TTC549 (cell line): ENCODE data around the gene VEZT.
"Not testable (repeated sequence)": the region's sequence is repeated elsewhere in the genome, so short reads cannot be mapped to it uniquely, and the experiment has no call there.

Experiments
- FAIRE-seq: peaks from 2 replicates; lab custom pipeline; 2012; peaks lifted over from hg19 to GRCh38; lab: Jason Lieb, UNC

Gene VEZT

DNA sequence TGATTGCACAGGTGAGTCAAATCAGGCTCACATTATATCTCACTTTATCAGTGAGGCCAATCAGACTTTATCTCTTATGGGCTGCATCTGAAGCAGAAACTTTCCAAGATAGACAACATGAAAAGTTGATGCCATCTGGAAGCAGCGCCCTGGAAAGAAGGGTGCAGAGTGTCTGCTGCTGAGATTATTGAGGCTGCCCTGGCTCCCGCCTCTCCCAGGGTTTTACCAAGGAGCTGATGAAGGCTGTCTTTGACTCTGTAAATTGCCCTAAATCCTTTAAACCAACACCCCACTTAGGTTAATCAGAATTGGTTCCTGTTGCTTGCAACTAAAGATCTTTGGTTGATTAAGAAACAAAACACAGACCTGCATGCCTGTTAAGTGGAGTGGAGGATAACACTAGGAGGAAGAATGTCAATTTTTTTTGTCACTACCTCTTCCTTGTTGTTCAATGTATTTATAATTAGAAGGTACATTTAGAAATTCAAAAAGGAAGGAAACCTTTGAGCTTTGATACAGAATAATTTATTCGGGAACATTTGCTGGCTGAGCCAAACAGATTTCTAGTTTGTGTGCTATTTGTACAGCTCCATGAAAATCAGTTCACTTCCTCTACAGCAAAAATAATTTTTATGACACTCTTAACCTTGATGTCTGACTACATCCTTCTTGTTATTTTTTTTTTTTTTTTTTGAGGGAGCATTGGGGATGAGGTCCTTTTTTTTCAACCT, 104.1 kb downstream of the VEZT start:
- no peak for FAIRE-seq

DNA sequence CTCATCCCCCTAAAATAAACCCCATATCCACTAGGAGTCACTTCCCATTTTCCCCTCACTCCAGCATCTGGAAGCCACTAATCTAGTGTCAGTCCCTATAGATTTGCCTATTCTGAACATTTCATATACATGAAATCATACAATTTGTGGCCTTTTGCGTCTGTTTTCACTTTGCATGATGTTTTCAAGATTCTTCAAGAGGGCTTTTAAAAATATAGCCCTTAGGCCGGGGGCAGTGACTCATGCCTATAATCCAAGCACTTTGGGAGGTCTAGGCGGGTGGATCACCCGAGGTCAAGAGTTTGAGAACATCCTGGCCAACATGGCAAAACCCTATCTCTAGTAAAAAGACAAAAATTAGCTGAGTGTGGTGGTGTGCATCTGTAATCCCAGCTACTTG, 104.7 kb downstream of the VEZT start:
- FAIRE-seq: no peak

DNA sequence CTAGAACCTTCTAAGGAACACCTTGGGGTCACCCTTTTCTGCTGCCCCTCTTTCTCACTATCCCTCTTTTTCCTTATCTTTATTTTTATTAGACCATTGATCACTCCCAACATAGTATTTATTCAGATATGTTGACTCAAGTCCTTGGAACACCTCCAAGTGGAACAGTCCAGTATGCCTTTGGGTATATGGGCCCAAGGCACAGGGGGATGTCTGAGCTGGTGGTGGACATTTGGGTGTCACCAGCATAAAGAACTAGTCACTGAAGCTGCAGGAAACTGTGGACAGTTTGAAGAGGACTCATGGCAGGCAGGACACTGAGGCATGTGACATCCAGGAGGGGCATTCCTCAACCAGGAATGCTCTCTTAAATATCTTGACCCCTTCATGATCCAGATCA, 105.6 kb downstream of the VEZT start:
- FAIRE-seq: no peak

DNA sequence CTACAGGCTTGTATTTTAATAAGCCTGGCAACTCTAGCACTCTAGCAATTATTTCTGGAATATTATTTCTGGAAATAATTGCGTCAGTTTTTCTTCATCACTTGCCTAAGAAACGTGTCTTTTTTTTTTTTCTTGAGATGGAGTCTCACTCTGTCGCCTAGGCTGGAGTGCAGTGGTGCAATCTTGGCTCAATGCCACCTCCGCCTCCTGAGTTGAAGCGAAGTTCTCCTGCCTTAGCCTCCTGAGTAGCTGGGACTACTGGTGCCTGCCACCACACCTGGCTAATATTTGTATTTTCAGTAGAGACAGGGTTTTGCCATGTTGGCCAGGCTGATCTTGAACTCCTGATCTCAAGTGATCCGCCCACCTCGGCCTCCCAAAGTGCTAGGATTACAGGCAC, 106.6 kb downstream of the VEZT start:
- not testable (repeated sequence) for FAIRE-seq

DNA sequence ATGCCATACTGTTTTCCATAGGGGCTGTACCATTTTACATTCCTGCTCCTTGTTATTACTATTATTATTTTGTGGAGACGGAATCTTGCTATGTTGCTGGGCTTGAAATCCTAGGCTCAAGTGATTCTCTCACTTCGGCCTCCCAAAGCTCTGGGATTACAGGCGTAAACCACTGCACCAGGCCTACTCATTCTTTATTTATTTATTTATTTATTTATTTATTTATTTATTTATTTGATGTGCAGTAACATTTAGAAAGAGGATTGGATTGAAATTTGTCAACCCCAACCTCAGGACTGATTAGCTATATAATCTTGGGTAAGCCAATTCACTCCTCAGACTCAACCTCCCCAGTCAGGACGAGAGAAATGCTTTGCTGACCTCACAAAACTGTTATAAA, 107.9 kb downstream of the VEZT start:
- no peak for FAIRE-seq

DNA sequence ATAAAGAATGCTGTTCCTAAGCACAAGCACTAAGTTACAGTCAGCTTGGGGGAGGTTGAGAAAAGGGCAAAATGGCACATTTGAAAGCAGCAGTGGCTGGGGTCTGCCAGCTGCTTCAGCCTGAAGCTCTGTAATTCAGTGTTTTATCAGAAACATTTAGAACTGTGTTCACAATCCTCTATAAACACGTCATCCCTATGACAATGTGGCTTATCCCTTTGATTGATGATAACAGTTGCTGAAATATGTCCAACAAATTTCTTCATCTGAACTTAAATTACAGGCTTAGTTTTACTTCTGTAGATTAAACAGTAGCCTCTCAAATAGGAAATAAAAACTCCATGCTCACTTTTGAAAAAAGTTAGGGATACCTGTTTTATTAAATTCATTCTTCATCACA, 108.8 kb downstream of the VEZT start:
- FAIRE-seq: no peak

DNA sequence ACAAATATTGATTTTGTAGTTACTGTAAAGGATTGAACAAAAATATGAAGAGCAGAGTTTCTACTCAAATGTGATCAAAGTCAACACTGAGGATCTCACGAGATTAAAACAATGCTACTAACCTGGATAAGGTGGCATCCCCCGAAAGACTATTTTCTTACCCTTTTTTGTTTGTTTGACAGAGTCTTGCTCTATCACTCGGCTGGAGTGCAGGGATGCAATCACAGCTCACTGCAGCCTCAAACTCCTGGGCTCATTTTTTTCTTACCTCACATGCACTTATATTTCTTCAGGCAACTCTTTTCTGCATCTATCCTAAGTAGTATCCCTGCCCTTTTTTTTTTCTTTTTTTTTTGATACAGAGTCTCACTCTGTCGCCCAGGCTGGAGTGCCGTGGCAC, 109.2 kb downstream of the VEZT start:
- no peak for FAIRE-seq

DNA sequence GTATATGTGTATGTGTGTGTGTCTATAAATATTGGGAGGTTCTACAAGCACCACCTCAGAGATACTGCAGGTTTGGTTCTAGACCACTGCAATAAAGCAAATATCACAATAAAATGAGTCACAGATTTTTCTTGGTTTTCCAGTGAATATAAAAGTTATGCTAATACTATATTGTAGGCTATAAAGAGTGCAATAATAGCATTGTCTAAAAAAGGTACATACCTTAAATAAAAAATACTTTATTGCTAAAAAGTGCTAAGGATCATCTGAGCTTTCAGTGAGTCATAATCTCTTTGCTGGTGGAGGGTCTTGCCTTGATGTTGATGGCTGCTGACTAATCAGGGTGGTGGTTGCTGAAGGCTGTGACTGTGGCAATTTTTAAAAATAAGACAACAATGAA, 111.1 kb downstream of the VEZT start:
- no peak for FAIRE-seq

DNA sequence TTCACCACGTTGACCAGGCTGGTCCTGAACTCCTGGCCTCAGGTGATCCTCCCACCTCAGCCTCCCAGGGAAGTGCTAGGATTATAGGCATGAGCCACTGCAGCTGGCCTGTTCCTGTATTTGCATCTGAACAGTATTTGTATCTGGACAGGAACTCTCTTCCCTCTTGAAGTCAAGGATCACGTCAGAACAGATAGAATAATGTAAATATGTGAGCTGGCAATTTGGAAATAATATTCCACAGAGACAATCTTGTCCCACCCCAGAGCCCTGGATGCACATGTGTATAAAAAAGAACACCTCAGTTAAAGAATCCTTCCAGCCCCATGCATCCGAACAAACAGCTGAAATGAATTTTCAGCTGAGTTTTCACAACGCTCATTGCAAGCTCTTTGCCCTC, 118.3 kb downstream of the VEZT start:
- no peak for FAIRE-seq

DNA sequence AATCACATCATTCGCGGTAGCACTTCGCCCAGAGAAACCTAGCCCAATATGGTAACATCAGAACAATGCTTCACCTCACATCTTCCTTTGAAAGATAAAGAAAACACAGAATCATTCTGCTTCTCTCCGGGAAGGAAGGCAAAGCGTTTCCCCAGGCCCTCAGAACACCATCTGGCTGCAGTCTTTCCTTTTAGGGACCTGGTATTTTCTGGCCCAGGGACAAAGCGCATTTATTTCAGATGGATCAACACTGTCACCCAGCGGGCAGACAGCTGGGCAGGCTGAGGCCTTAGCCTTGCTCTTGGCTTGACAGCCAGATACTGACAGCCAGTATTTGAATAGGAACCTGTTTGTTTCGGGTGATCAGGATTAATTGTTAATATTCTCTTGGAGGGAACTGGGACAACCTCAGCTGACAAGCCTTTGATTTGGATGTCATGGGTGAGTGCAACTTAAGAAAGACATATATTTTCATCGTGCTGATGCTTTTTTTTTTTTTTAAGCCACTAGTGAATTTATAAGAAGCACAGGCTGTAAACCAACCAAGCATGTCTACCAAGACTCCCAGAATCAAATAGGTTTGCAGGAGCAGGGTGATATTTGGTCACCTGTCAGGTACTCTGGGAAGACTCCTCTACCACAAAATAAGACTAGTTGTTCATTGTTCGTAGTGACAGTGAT, 118.9 kb downstream of the VEZT start:
- FAIRE-seq: no peak

DNA sequence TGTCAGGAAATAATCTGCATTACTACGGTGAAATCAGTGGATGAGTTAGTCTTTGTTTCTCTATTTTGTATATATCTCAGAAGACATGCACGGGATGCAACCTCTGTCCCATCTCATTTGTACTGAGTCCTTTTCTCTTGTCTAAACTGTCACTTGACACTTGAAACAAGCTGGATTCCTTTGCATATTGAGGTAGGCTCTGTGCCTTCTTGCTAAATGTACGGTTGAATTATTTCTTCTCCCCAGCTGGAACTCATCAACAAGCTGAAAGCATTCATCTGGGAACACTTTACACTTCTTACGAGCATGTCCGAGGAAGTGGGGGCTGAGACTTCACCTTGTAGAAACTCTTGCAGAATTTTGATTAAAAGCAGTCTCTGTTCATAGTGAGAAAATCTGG, 119.5 kb downstream of the VEZT start:
- FAIRE-seq: no peak

DNA sequence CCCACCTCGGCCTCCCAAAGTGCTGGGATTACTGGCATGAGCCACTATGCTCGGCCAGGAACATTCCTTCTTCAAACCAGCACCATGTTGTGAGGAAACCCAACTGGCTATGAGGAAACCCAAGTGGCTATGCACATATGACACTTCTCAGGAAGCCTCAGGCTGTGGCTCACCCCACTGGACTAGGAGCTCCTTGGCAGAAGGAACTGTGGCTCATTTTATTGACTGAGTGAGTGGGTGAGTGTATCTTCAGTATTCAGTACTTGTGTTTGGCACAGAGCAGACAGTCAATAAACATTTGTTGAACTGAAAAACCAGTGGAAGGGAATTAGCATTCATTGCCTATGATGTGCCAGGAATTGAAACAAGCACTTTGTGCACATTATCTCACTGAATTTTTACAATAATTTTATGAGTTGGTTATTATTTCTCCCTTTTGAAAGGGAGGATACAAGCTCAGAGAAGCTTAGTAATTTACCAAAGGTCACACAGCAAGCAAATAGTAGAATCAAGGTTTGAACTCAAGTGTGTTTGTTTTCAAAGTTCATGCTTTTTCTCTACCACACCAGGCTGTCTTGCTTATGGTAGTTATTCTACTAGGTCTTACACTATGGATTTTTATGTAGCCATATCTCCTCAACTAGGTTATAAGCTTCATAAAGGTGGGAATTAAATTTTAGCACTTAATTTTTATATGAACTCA, 121.6 kb downstream of the VEZT start:
- no peak for FAIRE-seq

DNA sequence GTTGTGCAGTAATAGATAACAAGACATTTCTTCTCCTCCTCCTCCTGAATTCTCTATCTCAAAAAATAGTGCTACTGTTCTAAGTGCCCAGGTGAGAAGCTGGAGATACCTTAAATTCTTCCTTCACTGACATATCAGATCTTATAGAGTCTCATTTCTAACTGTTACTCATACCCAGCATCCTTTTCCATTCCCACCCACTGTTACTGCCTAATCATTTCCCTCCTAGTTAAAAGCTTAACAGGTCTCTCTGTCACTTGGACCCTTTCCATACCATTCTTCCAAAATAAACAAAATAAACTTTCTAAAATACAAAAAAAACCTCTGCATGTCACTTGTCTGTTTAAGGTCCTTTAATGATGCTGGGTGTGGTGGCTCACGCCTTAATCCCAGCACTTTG, 124.4 kb downstream of the VEZT start:
- no peak for FAIRE-seq

DNA sequence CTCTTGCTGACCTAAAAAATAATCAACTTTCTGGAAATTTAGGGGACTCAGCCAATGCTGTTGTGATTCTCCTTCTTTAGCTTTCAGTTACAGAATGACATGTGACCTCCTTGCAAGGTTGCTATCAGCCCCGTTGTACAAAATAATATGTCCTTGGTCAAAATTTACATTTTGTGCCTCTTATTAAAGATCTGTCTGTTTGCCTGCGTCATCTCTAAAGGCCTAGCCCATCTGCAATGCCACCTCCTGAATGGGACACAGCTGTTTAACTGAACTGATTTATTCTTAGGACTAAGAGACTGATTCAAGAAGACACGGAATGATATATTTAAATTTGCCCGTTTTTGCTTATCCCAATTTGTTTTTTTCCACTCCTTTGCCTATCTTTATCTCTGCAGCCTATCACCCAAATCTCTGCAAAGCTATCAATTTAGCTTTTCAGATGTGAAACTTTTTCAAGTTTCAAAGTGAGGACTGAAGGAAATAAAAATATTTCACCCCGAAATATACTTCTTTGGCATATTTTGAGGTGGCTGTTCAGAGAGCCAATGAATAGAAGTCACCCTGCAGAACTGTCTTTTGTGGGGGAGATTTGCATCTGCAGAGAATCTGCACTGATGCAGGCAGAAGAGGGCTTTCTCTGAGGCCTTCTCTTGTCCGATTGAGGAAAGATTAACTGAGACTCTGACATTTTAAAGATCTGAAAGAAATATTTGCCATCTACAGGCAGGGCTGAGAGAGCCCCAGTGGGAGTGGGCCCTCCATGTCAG, 126.0 kb downstream of the VEZT start:
- no peak for FAIRE-seq

DNA sequence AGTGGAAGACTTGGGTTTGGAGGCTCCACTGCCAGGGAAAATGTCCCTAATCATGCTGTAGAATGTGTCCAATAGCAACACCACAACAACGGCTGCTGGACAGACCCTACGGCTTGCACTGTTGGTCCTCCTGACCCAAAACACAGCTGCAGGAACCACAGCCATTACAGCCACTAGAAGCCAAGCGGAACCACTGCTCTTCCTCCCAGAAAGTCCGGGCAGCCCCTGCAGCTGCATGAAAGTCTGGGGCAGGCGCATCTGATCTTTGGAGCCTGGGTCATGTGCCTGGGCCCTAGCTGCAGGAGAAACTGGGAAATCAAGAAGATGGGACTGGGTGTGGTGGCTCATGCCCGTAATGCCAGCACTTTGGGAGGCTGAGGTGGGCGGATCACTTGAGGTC, 131.7 kb downstream of the VEZT start:
- no peak for FAIRE-seq

DNA sequence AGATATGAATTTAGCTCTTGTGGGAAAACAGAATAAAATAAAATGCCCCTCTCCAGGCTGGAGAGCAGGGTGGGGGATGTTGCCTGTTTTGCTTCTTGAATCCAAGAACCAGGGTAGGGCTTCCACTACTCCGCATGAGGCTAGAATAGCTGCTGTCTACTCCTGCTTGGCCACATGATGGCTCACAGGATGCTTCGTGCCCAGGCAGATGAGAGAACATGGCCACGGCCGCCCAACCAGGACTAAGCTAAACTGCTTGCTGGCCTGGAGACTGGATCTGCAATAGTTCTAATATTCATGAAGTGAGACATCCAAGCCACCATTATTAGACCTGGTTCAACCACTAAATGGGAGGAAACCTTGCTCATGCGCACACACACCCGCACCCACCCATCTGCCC, 134.1 kb downstream of the VEZT start:
- no peak for FAIRE-seq
